Stimulated activated CD8-positive, alpha-beta memory T cell treated with anti-CD3 and anti-CD28 coated beads, Interleukin-7, amount 100 ng/mL, for 24 hours (primary cell): ENCODE results near the gene ACADM.
"Not testable (repeated sequence)": the region's sequence is repeated elsewhere in the genome, so short reads cannot be mapped to it uniquely, and the experiment has no call there.

ENCODE experiments used
- DNase-seq: peaks from one replicate; pipeline ENCODE4 v3.0.0-alpha.2; 2020; ENCODE audit warnings: low read depth

Gene ACADM

GRCh38 chr1:75796376-75797272 is 72.1 kb downstream of the ACADM start, which contains the start of gene MSH4:
Gene MSH4 (plus strand): TSS chr1:75796882. CDS start chr1:75796986, 104 bp downstream.
- no peak for DNase-seq

GRCh38 chr1:75797273-75797588 is 72.7 kb downstream of the ACADM start:
- DNase-seq, result no peak

GRCh38 chr1:75797606-75798216 is 73.2 kb downstream of the ACADM start:
- no peak for DNase-seq

- DNase-seq, result not testable (repeated sequence)
These were observed 77.0 kb downstream of the ACADM start for GRCh38 chr1:75801480-75801879.

GRCh38 chr1:75808921-75809320 is 84.4 kb downstream of the ACADM start:
- no peak for DNase-seq

GRCh38 chr1:75810113-75810512 is 85.6 kb downstream of the ACADM start:
- not testable (repeated sequence) for DNase-seq

- DNase-seq, result no peak
These were observed 86.9 kb downstream of the ACADM start for GRCh38 chr1:75811211-75811981.

GRCh38 chr1:75812065-75812464 is 87.6 kb downstream of the ACADM start:
- DNase-seq, result no peak
